HepG2 (cell line): Measurements from ENCODE around the gene GPR89A. TPM values are rescaled to one million over a fixed set of nuclear protein-coding genes. Genes with fewer than 3 reads are reported as not detected.

Experiments
- ARNT ChIP-seq: fragments of 450-650 bp; IDR thresholded peaks from 2 replicates; pipeline ENCODE4 v1.6.1; 2017
- BCL3 ChIP-seq: sonication (generic); formaldehyde crosslinking; IDR thresholded peaks from 2 replicates; pipeline ENCODE4 v1.5.1; 2020; ENCODE audit warnings: mild to moderate bottlenecking, missing genetic modification reagents, moderate library complexity
- CBX5 ChIP-seq: sonication (generic); formaldehyde crosslinking; IDR thresholded peaks from 2 replicates; pipeline ENCODE4 v1.4.0; 2020; ENCODE audit warnings: missing genetic modification reagents, borderline replicate concordance
- FOXA3 ChIP-seq: IDR thresholded peaks from 2 replicates; pipeline ENCODE4 v1.6.1; 2016; ENCODE audit warnings: missing genetic modification reagents, missing compliant biosample characterization
- FOXK2 ChIP-seq: fragments of 450-650 bp; IDR thresholded peaks from 2 replicates; pipeline ENCODE4 v1.6.1; 2016
- KLF16 ChIP-seq, 2 experiments: sonication (generic) in 1 of 2; formaldehyde crosslinking in 1 of 2; IDR thresholded peaks; 2 replicates each; pipeline versions ENCODE4 v1.6.1 to v1.8.0; 2016 to 2023; ENCODE audit warnings: missing genetic modification reagents in 2 of 2, missing compliant biosample characterization in 1 of 2
- MAFF ChIP-seq: IDR thresholded peaks from 2 replicates; pipeline ENCODE4 v1.6.1; 2011; ENCODE audit warnings: low read depth, low read length, improper control_type of control experiment
- RAD51 ChIP-seq: fragments of 450-650 bp; IDR thresholded peaks from 2 replicates; pipeline ENCODE4 v1.6.1; 2016; ENCODE audit warnings: borderline replicate concordance
- RFX3 ChIP-seq: IDR thresholded peaks from 2 replicates; pipeline ENCODE4 v1.6.1; 2016; ENCODE audit warnings: missing biosample characterization, missing genetic modification reagents
- SCMH1 ChIP-seq: sonication (generic); formaldehyde crosslinking; IDR thresholded peaks from 2 replicates; pipeline ENCODE4 v1.9.0; 2021; ENCODE audit warnings: missing genetic modification reagents, mild to moderate bottlenecking, borderline replicate concordance
- SKI ChIP-seq: fragments of 450-650 bp; IDR thresholded peaks from one replicate; pipeline ENCODE4 v1.6.1; 2018; ENCODE audit warnings: mild to moderate bottlenecking; ENCODE audit not compliant: partially characterized antibody
- SMC3 ChIP-seq: IDR thresholded peaks from 2 replicates; pipeline ENCODE4 v1.6.1; 2011; ENCODE audit warnings: low read length, improper control_type of control experiment
- TRAFD1 ChIP-seq: sonication (generic); formaldehyde crosslinking; IDR thresholded peaks from 2 replicates; pipeline ENCODE4 v1.5.1; 2020; ENCODE audit warnings: missing genetic modification reagents, mild to moderate bottlenecking, borderline replicate concordance
- ZBTB25 ChIP-seq: IDR thresholded peaks from 2 replicates; pipeline ENCODE4 v1.6.1; 2018; ENCODE audit warnings: missing genetic modification reagents
- ZNF207 ChIP-seq: fragments of 450-650 bp; IDR thresholded peaks from 2 replicates; pipeline ENCODE4 v1.6.1; 2016; ENCODE audit warnings: antibody characterized with exemption, borderline replicate concordance
- ZNF556 ChIP-seq: sonication (generic); formaldehyde crosslinking; IDR thresholded peaks from 2 replicates; pipeline ENCODE4 v1.4.0; 2020; ENCODE audit warnings: mild to moderate bottlenecking, missing genetic modification reagents, borderline replicate concordance
- ZNF652 ChIP-seq: IDR thresholded peaks from 2 replicates; pipeline ENCODE4 v1.6.1; 2016; ENCODE audit warnings: low read depth, borderline replicate concordance
- ZNF878 ChIP-seq: sonication (generic); formaldehyde crosslinking; IDR thresholded peaks from 2 replicates; pipeline ENCODE4 v1.8.1; 2023; ENCODE audit warnings: mild to moderate bottlenecking, missing genetic modification reagents, moderate library complexity
- polyA plus RNA-seq, 8 experiments: library from polyadenylated mRNA; depleted of rRNA in 3 of 8; stranded (reverse) in 7 of 8; unstranded in 1 of 8; fragments of >200 nt; fragmentation: Illumina TruSeq in 4 of 8; extraction: Trizol in 4 of 8; gene quantifications; 2 replicates each; pipeline versions ENCODE4 v1.2.1 to v1.2.3, GENCODE V29; 2011 to 2016; ENCODE audit warnings: low read depth in 4 of 8, missing spikeins in 1 of 8, mixed read lengths in 1 of 8; ENCODE audit not compliant: insufficient read depth in 1 of 8
- total RNA-seq, 5 experiments: library from RNA; depleted of rRNA; stranded (reverse); fragments of >200 nt; fragmentation: Illumina TruSeq; extraction: Trizol; gene quantifications; 2 replicates each; pipeline ENCODE4 v1.2.3, GENCODE V29; 2016; ENCODE audit warnings: low read depth in 1 of 5
- TF ChIP-seq, protein P1 (sequence below): IDR thresholded peaks from 2 replicates; pipeline ENCODE4 v1.6.1; 2016
- TF ChIP-seq, protein P2 (sequence below): sonication (generic); formaldehyde crosslinking; IDR thresholded peaks from 2 replicates; pipeline ENCODE4 v1.4.0; 2020; ENCODE audit warnings: missing genetic modification reagents

The GPR89A gene
- total and polyA plus RNA-seq, 2 of the 13 experiments (the other 11 are each of a cell fraction or from before 2014, with no cell fraction given): 23.4 to 32.6 TPM

DNA sequence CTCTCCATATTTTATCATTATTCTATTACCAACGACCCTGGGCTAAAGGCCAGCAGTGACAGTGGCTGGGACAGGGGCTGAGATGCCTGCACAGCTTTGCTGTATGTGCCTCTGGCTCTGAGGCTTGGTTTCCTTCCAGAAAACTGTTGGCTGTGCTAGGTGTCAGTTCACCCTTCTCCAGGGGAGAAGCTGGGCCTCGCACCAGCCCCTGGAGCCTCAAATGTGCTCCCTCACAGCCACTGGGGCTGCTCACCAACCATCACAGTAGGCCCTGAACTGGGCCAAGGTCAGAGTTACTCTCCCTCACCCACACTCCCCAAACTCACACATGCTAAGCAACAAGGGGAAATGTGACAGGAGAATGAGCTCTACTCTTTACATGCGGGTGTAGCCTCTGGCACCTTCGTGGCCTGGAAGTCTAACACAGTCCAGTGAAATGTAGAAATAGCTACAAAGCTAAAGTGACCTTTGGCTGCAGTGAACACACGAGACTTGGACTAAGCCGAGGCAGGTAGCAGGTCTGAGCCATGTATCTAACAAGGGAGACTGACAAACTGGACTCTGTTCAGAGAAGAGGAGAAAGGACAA is 106.8 kb downstream of the GPR89A start (continued):
- TF ChIP-seq BCL3 (CRISPR knock-in tag): peak; percentile 92; the same call in 1 of the 2 replicates
- no peak for TF ChIP-seq MAFF
- peak; percentile 52; the same call in 1 of the 2 replicates for TF ChIP-seq TRAFD1 (CRISPR knock-in tag)
- no peak for TF ChIP-seq FOXK2
- no peak; the same call in 1 of the 2 replicates for TF ChIP-seq FOXA3
- peak; percentile 54; the same call in 1 of the 2 replicates for TF ChIP-seq ZBTB25 (CRISPR knock-in tag)
- TF ChIP-seq SMC3: no peak
- TF ChIP-seq RFX3 (CRISPR knock-in tag): no peak
- TF ChIP-seq ZNF556 (CRISPR knock-in tag): peak; percentile 84
- TF ChIP-seq SKI: peak; percentile 22
- TF ChIP-seq, protein P1, sequence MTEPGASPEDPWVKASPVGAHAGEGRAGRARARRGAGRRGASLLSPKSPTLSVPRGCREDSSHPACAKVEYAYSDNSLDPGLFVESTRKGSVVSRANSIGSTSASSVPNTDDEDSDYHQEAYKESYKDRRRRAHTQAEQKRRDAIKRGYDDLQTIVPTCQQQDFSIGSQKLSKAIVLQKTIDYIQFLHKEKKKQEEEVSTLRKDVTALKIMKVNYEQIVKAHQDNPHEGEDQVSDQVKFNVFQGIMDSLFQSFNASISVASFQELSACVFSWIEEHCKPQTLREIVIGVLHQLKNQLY: no peak
- TF ChIP-seq RAD51: no peak
- TF ChIP-seq ZNF652 (CRISPR knock-in tag): no peak
- TF ChIP-seq SCMH1 (CRISPR knock-in tag): no peak
- TF ChIP-seq CBX5 (CRISPR knock-in tag): no peak
- TF ChIP-seq, protein P2, sequence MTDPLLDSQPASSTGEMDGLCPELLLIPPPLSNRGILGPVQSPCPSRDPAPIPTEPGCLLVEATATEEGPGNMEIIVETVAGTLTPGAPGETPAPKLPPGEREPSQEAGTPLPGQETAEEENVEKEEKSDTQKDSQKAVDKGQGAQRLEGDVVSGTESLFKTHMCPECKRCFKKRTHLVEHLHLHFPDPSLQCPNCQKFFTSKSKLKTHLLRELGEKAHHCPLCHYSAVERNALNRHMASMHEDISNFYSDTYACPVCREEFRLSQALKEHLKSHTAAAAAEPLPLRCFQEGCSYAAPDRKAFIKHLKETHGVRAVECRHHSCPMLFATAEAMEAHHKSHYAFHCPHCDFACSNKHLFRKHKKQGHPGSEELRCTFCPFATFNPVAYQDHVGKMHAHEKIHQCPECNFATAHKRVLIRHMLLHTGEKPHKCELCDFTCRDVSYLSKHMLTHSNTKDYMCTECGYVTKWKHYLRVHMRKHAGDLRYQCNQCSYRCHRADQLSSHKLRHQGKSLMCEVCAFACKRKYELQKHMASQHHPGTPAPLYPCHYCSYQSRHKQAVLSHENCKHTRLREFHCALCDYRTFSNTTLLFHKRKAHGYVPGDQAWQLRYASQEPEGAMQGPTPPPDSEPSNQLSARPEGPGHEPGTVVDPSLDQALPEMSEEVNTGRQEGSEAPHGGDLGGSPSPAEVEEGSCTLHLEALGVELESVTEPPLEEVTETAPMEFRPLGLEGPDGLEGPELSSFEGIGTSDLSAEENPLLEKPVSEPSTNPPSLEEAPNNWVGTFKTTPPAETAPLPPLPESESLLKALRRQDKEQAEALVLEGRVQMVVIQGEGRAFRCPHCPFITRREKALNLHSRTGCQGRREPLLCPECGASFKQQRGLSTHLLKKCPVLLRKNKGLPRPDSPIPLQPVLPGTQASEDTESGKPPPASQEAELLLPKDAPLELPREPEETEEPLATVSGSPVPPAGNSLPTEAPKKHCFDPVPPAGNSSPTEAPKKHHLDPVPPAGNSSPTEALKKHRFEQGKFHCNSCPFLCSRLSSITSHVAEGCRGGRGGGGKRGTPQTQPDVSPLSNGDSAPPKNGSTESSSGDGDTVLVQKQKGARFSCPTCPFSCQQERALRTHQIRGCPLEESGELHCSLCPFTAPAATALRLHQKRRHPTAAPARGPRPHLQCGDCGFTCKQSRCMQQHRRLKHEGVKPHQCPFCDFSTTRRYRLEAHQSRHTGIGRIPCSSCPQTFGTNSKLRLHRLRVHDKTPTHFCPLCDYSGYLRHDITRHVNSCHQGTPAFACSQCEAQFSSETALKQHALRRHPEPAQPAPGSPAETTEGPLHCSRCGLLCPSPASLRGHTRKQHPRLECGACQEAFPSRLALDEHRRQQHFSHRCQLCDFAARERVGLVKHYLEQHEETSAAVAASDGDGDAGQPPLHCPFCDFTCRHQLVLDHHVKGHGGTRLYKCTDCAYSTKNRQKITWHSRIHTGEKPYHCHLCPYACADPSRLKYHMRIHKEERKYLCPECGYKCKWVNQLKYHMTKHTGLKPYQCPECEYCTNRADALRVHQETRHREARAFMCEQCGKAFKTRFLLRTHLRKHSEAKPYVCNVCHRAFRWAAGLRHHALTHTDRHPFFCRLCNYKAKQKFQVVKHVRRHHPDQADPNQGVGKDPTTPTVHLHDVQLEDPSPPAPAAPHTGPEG: no peak
- no peak for TF ChIP-seq ARNT
- TF ChIP-seq ZNF878 (CRISPR knock-in tag): 0 out of 2 replicates have a peak, but pooled peaks have one; percentile 36
- peak in 1 of 2 experiments; percentile 65; a peak in 2 of 4 replicates for TF ChIP-seq KLF16 (CRISPR knock-in tag; IDR thresholded peaks at IDR 0.05)
- TF ChIP-seq ZNF207: no peak
